Parathyroid adenoma (tissue), 2 donors: ENCODE results near the gene OBSCN.
"Not testable (repeated sequence)": the region's sequence is repeated elsewhere in the genome, so short reads cannot be mapped to it uniquely, and the experiment has no call there.

Experiments
- H2AFZ ChIP-seq: fragments of 300-600 bp; sonication (generic); one replicate; pipeline ENCODE4 v1.7.0; 2017; ENCODE audit warnings: antibody characterized with exemption, mild to moderate bottlenecking
- H3K27ac ChIP-seq: fragments of 300-600 bp; sonication (generic); one replicate; pipeline ENCODE4 v1.7.0; 2017
- H3K27me3 ChIP-seq: fragments of 300-600 bp; sonication (generic); one replicate; pipeline ENCODE4 v1.7.0; 2017; ENCODE audit warnings: low read length; ENCODE audit not compliant: control insufficient read depth, insufficient read depth
- H3K36me3 ChIP-seq: fragments of 300-600 bp; sonication (generic); one replicate; pipeline ENCODE4 v1.7.0; 2017; ENCODE audit warnings: low read length; ENCODE audit not compliant: control insufficient read depth, insufficient read depth
- H3K4me1 ChIP-seq: fragments of 300-600 bp; sonication (generic); one replicate; pipeline ENCODE4 v1.7.0; 2017; ENCODE audit warnings: control low read depth
- H3K4me2 ChIP-seq: fragments of 300-600 bp; sonication (generic); one replicate; pipeline ENCODE4 v1.7.0; 2017; ENCODE audit warnings: low read length
- H3K4me3 ChIP-seq: fragments of 300-600 bp; sonication (generic); one replicate; pipeline ENCODE4 v1.7.0; 2017; ENCODE audit warnings: low read depth, low read length
- H3K79me2 ChIP-seq: fragments of 300-600 bp; sonication (generic); one replicate; pipeline ENCODE4 v1.7.0; 2017; ENCODE audit warnings: control low read depth
- H3K9ac ChIP-seq: fragments of 300-600 bp; sonication (generic); one replicate; pipeline ENCODE4 v1.7.0; 2017; ENCODE audit warnings: mild to moderate bottlenecking
- H3K9me3 ChIP-seq: fragments of 300-600 bp; sonication (generic); one replicate; pipeline ENCODE4 v1.7.0; 2017; ENCODE audit warnings: low read length; ENCODE audit not compliant: control insufficient read depth
- CTCF ChIP-seq: fragments of 300-600 bp; sonication (generic); IDR thresholded peaks from one replicate; pipeline ENCODE4 v1.7.0; 2017; ENCODE audit warnings: antibody characterized with exemption, mild to moderate bottlenecking
- donor health status: primary hyperparathyroidism.

Gene OBSCN

GRCh38 chr1:228238461-228238860, 30.6 kb downstream of the OBSCN start:
- Histone ChIP-seq H3K9me3 (no peaks in the 10 kb centered on the region), H3K27ac (no peak overlapping the region), H3K4me2 (no peak overlapping the region), H3K4me1 (no peaks in the 10 kb centered on the region), H3K27me3 (no peaks in the 10 kb centered on the region), H2AFZ (no peak overlapping the region), H3K4me3 (no peak overlapping the region), H3K36me3 (no peaks in the 10 kb centered on the region), H3K79me2 (no peaks in the 10 kb centered on the region), H3K9ac (no peak overlapping the region)
- TF ChIP-seq CTCF, result no peak

GRCh38 chr1:228240411-228241240, 32.8 kb downstream of the OBSCN start:
- Histone ChIP-seq H3K27ac (no peak overlapping the region), H3K9ac (no peak overlapping the region), H3K4me1 (no peaks in the 10 kb centered on the region), H2AFZ (no peak overlapping the region), H3K36me3 (no peaks in the 10 kb centered on the region), H3K79me2 (no peaks in the 10 kb centered on the region), H3K4me3 (no peak overlapping the region), H3K4me2 (no peak overlapping the region), H3K27me3 (no peaks in the 10 kb centered on the region), H3K9me3 (no peaks in the 10 kb centered on the region)
- no peak for TF ChIP-seq CTCF

- Histone ChIP-seq H3K27ac (no peak overlapping the region), H3K4me3 (no peak overlapping the region)
- TF ChIP-seq CTCF, result no peak
These were observed 33.4 kb downstream of the OBSCN start for GRCh38 chr1:228241259-228241658.

GRCh38 chr1:228242409-228242808, 34.6 kb downstream of the OBSCN start:
- H3K4me3 ChIP-seq, result no peak overlapping the region
- no peak overlapping the region for H3K27ac ChIP-seq
- no peak overlapping the region for H3K4me2 ChIP-seq
- H3K79me2 ChIP-seq, result no peaks in the 10 kb centered on the region
- no peak overlapping the region for H3K9ac ChIP-seq
- no peak for TF ChIP-seq CTCF
- H3K27me3 ChIP-seq, result no peaks in the 10 kb centered on the region
- no peaks in the 10 kb centered on the region for H3K4me1 ChIP-seq
- no peak overlapping the region for H2AFZ ChIP-seq
- no peaks in the 10 kb centered on the region for H3K36me3 ChIP-seq
- H3K9me3 ChIP-seq, result no peaks in the 10 kb centered on the region

More at GRCh38 chr1:228241259-228241658, 33.4 kb downstream of the OBSCN start:
- no peak overlapping the region for H2AFZ ChIP-seq
- no peaks in the 10 kb centered on the region for H3K27me3 ChIP-seq
- no peaks in the 10 kb centered on the region for H3K9me3 ChIP-seq
- no peak overlapping the region for H3K9ac ChIP-seq
- no peaks in the 10 kb centered on the region for H3K4me1 ChIP-seq
- no peaks in the 10 kb centered on the region for H3K36me3 ChIP-seq
- H3K79me2 ChIP-seq, result no peaks in the 10 kb centered on the region
- no peak overlapping the region for H3K4me2 ChIP-seq

- no peak overlapping the region for H2AFZ ChIP-seq
- no peaks in the 10 kb centered on the region for H3K36me3 ChIP-seq
- no peak overlapping the region for H3K9ac ChIP-seq
- H3K4me2 ChIP-seq, result no peak overlapping the region
- H3K4me1 ChIP-seq, result no peaks in the 10 kb centered on the region
- no peaks in the 10 kb centered on the region for H3K27me3 ChIP-seq
- no peak overlapping the region for H3K4me3 ChIP-seq
- no peak overlapping the region for H3K27ac ChIP-seq
- no peak for TF ChIP-seq CTCF
- no peaks in the 10 kb centered on the region for H3K9me3 ChIP-seq
- H3K79me2 ChIP-seq, result no peaks in the 10 kb centered on the region
These were observed 35.2 kb downstream of the OBSCN start for GRCh38 chr1:228243093-228243492.

- H3K4me1 ChIP-seq, H3K36me3 ChIP-seq, H2AFZ ChIP-seq, H3K27me3 ChIP-seq, H3K4me3 ChIP-seq, H3K4me2 ChIP-seq, H3K79me2 ChIP-seq, H3K27ac ChIP-seq, H3K9me3 ChIP-seq, H3K9ac ChIP-seq: not testable (repeated sequence)
These were observed 36.1 kb downstream of the OBSCN start for GRCh38 chr1:228243989-228244388.
